Endothelial cell of umbilical vein (primary cell): Measurements from ENCODE around the gene HDAC9. TPM values are rescaled to one million over a fixed set of nuclear protein-coding genes. Genes with fewer than 3 reads are reported as not detected.

ENCODE experiments used
- BruUV-seq: library from RNA; stranded (reverse); fragments of 400-500 nt; replicated peaks from 2 replicates; lab custom pipeline; 2021; lab: Mats Ljungman, UMichigan
- CTCF ChIA-PET: fragments of 300-600, 350-600 bp; sonication (Branson Sonifier 250); formaldehyde crosslinking; loops from one replicate; lab custom pipeline; 2021; ENCODE audit warnings: antibody characterized with exemption, inconsistent platforms; lab: Charles Lee
- POLR2A ChIA-PET: fragments of 300-600, 350-600 bp; sonication (Branson Sonifier 250); formaldehyde crosslinking; loops from one replicate; lab custom pipeline; 2021; ENCODE audit warnings: antibody characterized with exemption, inconsistent platforms; lab: Charles Lee
- DNase-seq: peaks from one replicate; pipeline ENCODE4 v3.0.0-alpha.2; 2011; ENCODE audit warnings: low read depth, low spot score
- FAIRE-seq: peaks from 2 replicates; lab custom pipeline; 2011; peaks lifted over from hg19 to GRCh38; lab: Jason Lieb, UNC
- H2AFZ ChIP-seq: 2 replicates; pipeline ENCODE4 v1.6.0; 2012; ENCODE audit warnings: low read depth, low read length, control low read depth, inconsistent platforms
- H3K27ac ChIP-seq: 2 replicates; pipeline ENCODE4 v1.5.1; 2011; ENCODE audit warnings: low read depth, mild to moderate bottlenecking, control low read depth, low read length, moderate library complexity; ENCODE audit not compliant: insufficient read depth
- H3K27me3 ChIP-seq, 2 experiments: 2 replicates each; pipeline versions ENCODE4 v1.6.0 to v1.6.1; 2011; ENCODE audit warnings: low read length in 2 of 2, mixed read lengths in 1 of 2; ENCODE audit not compliant: control insufficient read depth in 2 of 2, insufficient read depth in 2 of 2
- H3K36me3 ChIP-seq, 2 experiments: 2 replicates in 1 of 2; 3 replicates in 1 of 2; pipeline ENCODE4 v1.5.1; 2011; ENCODE audit warnings: low read length in 2 of 2, mild to moderate bottlenecking in 1 of 2, moderate library complexity in 1 of 2; ENCODE audit not compliant: control insufficient read depth in 2 of 2, insufficient read depth in 2 of 2; ENCODE audit errors: extremely low read depth in 1 of 2
- H3K4me1 ChIP-seq: 3 replicates; pipeline ENCODE4 v1.5.1; 2011; ENCODE audit warnings: mild to moderate bottlenecking, low read length; ENCODE audit not compliant: control insufficient read depth, insufficient read depth; ENCODE audit errors: extremely low read depth
- H3K4me2 ChIP-seq: 2 replicates; pipeline ENCODE4 v1.6.1; 2011; ENCODE audit warnings: low read length, control low read depth, mixed read lengths; ENCODE audit not compliant: insufficient read depth
- H3K4me3 ChIP-seq, 3 experiments: fragments of 200-600 bp in 1 of 3; sonication (generic), shearing (Covaris generic) in 1 of 3; replicated peaks in 1 of 3; 2 replicates each; pipeline ENCODE4 v1.5.1; 2011 to 2016; ENCODE audit warnings: control low read depth in 3 of 3, low read length in 3 of 3, mild to moderate bottlenecking in 2 of 3, inconsistent platforms in 1 of 3, low read depth in 1 of 3, moderate library complexity in 1 of 3; ENCODE audit not compliant: insufficient read depth in 1 of 3
- H3K79me2 ChIP-seq: 2 replicates; pipeline ENCODE4 v1.6.0; 2012; ENCODE audit warnings: low read length, inconsistent platforms; ENCODE audit not compliant: control insufficient read depth, insufficient read depth
- H3K9ac ChIP-seq: replicated peaks from 2 replicates; pipeline ENCODE3; 2011; ENCODE audit warnings: low read length, control low read depth; ENCODE audit not compliant: insufficient read depth; ENCODE audit errors: extremely low read depth
- H3K9me1 ChIP-seq: replicated peaks from 3 replicates; pipeline ENCODE4 v1.6.0; 2011; ENCODE audit warnings: mild to moderate bottlenecking, low read length; ENCODE audit not compliant: control insufficient read depth, insufficient read depth; ENCODE audit errors: extremely low read depth
- H3K9me3 ChIP-seq: replicated peaks from 2 replicates; pipeline ENCODE4 v1.5.1; 2012; ENCODE audit warnings: low read length, inconsistent platforms; ENCODE audit not compliant: control insufficient read depth, insufficient read depth
- H4K20me1 ChIP-seq: replicated peaks from 2 replicates; pipeline ENCODE3; 2011; ENCODE audit warnings: mild to moderate bottlenecking, low read length; ENCODE audit not compliant: control insufficient read depth, insufficient read depth; ENCODE audit errors: extremely low read depth
- CTCF ChIP-seq, 2 donors: IDR thresholded peaks; 1 replicate in 1 of 2; 2 replicates in 1 of 2; pipeline ENCODE4 v1.5.1; 2011; ENCODE audit warnings: low read length in 2 of 2, mild to moderate bottlenecking in 2 of 2, moderate library complexity in 2 of 2, control low read depth in 1 of 2, inconsistent platforms in 1 of 2, low read depth in 1 of 2; ENCODE audit not compliant: insufficient read depth in 1 of 2; ENCODE audit errors: extremely low read depth in 1 of 2
- EZH2 ChIP-seq: IDR thresholded peaks from 2 replicates; pipeline ENCODE4 v1.6.1; 2012; ENCODE audit warnings: borderline replicate concordance, low read depth, mild to moderate bottlenecking, moderate library complexity, low read length, inconsistent platforms; ENCODE audit not compliant: severe bottlenecking
- FOS ChIP-seq: IDR thresholded peaks from 2 replicates; pipeline ENCODE4 v1.6.1; 2011; ENCODE audit warnings: mild to moderate bottlenecking, low read length, moderate library complexity, borderline replicate concordance; ENCODE audit not compliant: insufficient read depth
- GATA2 ChIP-seq: IDR thresholded peaks from 2 replicates; pipeline ENCODE4 v1.7.0; 2011; ENCODE audit warnings: low read depth, mild to moderate bottlenecking, moderate library complexity, mixed read lengths, low read length; ENCODE audit not compliant: insufficient read length, insufficient read depth
- JUN ChIP-seq: IDR thresholded peaks from 2 replicates; pipeline ENCODE4 v1.6.1; 2011; ENCODE audit warnings: borderline replicate concordance, low read depth; ENCODE audit not compliant: insufficient read length, insufficient read depth
- MAX ChIP-seq: IDR thresholded peaks from 2 replicates; pipeline ENCODE4 v1.6.1; 2011; ENCODE audit not compliant: insufficient read depth, insufficient read length
- MYC ChIP-seq: IDR thresholded peaks from one replicate; pipeline ENCODE4 v1.6.1; 2011; ENCODE audit warnings: mild to moderate bottlenecking, low read depth, low read length
- POLR2A ChIP-seq: IDR thresholded peaks from 2 replicates; pipeline ENCODE4 v1.6.1; 2012; ENCODE audit warnings: low read depth, mild to moderate bottlenecking, control low read depth, low read length
- POLR2AphosphoS5 ChIP-seq: IDR thresholded peaks from 2 replicates; pipeline ENCODE4 v1.6.1; 2012; ENCODE audit warnings: low read depth, mild to moderate bottlenecking, control low read depth, low read length, moderate library complexity; ENCODE audit not compliant: insufficient read depth
- dilution Hi-C: fragments of 300-500 bp; cut with MboI; formaldehyde crosslinking; loops from one replicate; pipeline ENCODE4 v1.15.0; 2019; ENCODE audit warnings: low sequenced_read_pairs; ENCODE audit not compliant: extremely low pct_ligation_motif_present
- intact Hi-C: fragments of 100-400 bp; cut with micrococcal nuclease; formaldehyde crosslinking; loops from one replicate; pipeline ENCODE4 v1.10.0; 2022
- polyA plus RNA-seq, 4 experiments: library from polyadenylated mRNA; depleted of rRNA in 3 of 4; stranded (reverse) in 3 of 4; unstranded in 1 of 4; fragments of >200 nt; gene quantifications; 2 replicates each; pipeline versions ENCODE4 v1.2.1 to v1.2.3, GENCODE V29; 2011 to 2012; ENCODE audit warnings: missing spikeins in 1 of 4
- total RNA-seq: library from RNA; stranded (reverse); gene quantifications from 2 replicates; pipeline ENCODE4 v1.2.3, GENCODE V29; 2021

HDAC9 gene
- total and polyA plus RNA-seq, 2 donors (not counting 3 experiments of a cell fraction or from before 2014, with no cell fraction given), result 1.8 to 11.6 TPM

- Histone ChIP-seq H3K27ac (no peak overlapping the region), H4K20me1 (no peaks in the 10 kb centered on the region), H3K27me3 (no peaks in the 10 kb centered on the region), H3K9me3 (no peaks in the 10 kb centered on the region), H2AFZ (no peak overlapping the region), H3K4me1 (no peaks in the 10 kb centered on the region), H3K4me2 (no peak overlapping the region), H3K9ac (no peak overlapping the region), H3K79me2 (no peaks in the 10 kb centered on the region), H3K36me3 (no peaks in the 10 kb centered on the region), H3K4me3 (no peak overlapping the region), H3K9me1 (no peaks in the 10 kb centered on the region)
- FAIRE-seq, result no peak
- dilution Hi-C loops, result no loop called here
- DNase-seq, result no peak
- TF ChIP-seq POLR2AphosphoS5, result no peak
- no peak for TF ChIP-seq JUN
- TF ChIP-seq CTCF (IDR thresholded peaks at IDR 0.05; ENCODE audit: extremely low read depth in 1 of 2, insufficient read depth in 1 of 2, low read depth in 1 of 2, low read length in 2 of 2), result no peak
- TF ChIP-seq EZH2, result no peak
- no peak for TF ChIP-seq MYC
- TF ChIP-seq MAX, result no peak
- no peak for TF ChIP-seq FOS
- TF ChIP-seq POLR2A, result no peak
- TF ChIP-seq GATA2, result no peak
- CTCF ChIA-PET, result no interaction called here
- POLR2A ChIA-PET, result no interaction called here
- no TSS peak for BruUV-seq
- intact Hi-C loops, result no loop called here
Measured at GRCh38 chr7:18780266-18780665, 284.7 kb downstream of the HDAC9 start.
